ENCODE measurements around the gene DNMT1. TPM values are rescaled to one million over a fixed set of nuclear protein-coding genes. Genes with fewer than 3 reads are reported as not detected.
"Not testable (repeated sequence)": the region's sequence is repeated elsewhere in the genome, so short reads cannot be mapped to it uniquely, and the experiment has no call there.

Gene DNMT1
- polyA plus RNA-seq, 1 donor (not counting 4 experiments of a cell fraction or from before 2014, with no cell fraction given) = 52.0 TPM

- Histone ChIP-seq H3K36me3 (ENCODE audit: control insufficient read depth in 2 of 2, extremely low read depth in 1 of 2, insufficient read depth in 2 of 2, low read length in 2 of 2) (peaks cover 18 to 26% of the 10 kb centered on the region in 2 experiments), H3K4me3 (ENCODE audit: control insufficient read depth in 2 of 3, extremely low read depth in 1 of 3, insufficient read depth in 2 of 3, low read depth in 1 of 3, low read length in 3 of 3) (no peak overlapping the region)
- no peak for TF ChIP-seq CTCF (optimal IDR thresholded peaks at IDR 0.05 in 1 of 3, IDR thresholded peaks at IDR 0.05 in 1 of 3, conservative IDR thresholded peaks at IDR 0.05 in 1 of 3; ENCODE audit: extremely low read depth in 1 of 3, insufficient read depth in 2 of 3, low read length in 3 of 3)
- TF ChIP-seq EZH2 (IDR thresholded peaks at IDR 0.05; ENCODE audit: low read length) = no peak
Observed at GRCh38 chr19:10167459-10167858, 27.3 kb downstream of the DNMT1 start.

GRCh38 chr19:10166501-10166900, 28.3 kb downstream of the DNMT1 start:
- H3K9me3 ChIP-seq (ENCODE audit: control insufficient read depth, low read depth, low read length); H3K27ac ChIP-seq (ENCODE audit: control insufficient read depth, insufficient read depth, low read length); H3K79me2 ChIP-seq (ENCODE audit: control insufficient read depth, insufficient read depth, low read length); H2AFZ ChIP-seq (ENCODE audit: control insufficient read depth, low read length); dilution Hi-C loops (cut with MboI; ENCODE audit: extremely low pct_ligation_motif_present, low sequenced_read_pairs); H3K9ac ChIP-seq (ENCODE audit: control insufficient read depth, extremely low read depth, insufficient read depth, low read length); H3K9me1 ChIP-seq (ENCODE audit: control insufficient read depth, extremely low read depth, insufficient read depth, low read length); FAIRE-seq; H3K4me3 ChIP-seq (ENCODE audit: control insufficient read depth in 2 of 3, extremely low read depth in 1 of 3, insufficient read depth in 2 of 3, low read depth in 1 of 3, low read length in 3 of 3); DNase-seq (ENCODE audit: low read depth, low spot score); H3K27me3 ChIP-seq (ENCODE audit: control insufficient read depth, extremely low read depth, insufficient read depth, low read length); H3K4me1 ChIP-seq (ENCODE audit: control insufficient read depth, extremely low read depth, insufficient read depth, low read length); H4K20me1 ChIP-seq (ENCODE audit: control insufficient read depth, extremely low read depth, insufficient read depth, low read length); H3K4me2 ChIP-seq (ENCODE audit: control insufficient read depth, extremely low read depth, insufficient read depth, low read depth, low read length): not testable (repeated sequence)
- peaks cover 17 to 27% of the 10 kb centered on the region in 2 experiments for H3K36me3 ChIP-seq (ENCODE audit: control insufficient read depth in 2 of 2, extremely low read depth in 1 of 2, insufficient read depth in 2 of 2, low read length in 2 of 2)

More at GRCh38 chr19:10167459-10167858, 27.3 kb downstream of the DNMT1 start:
- Histone ChIP-seq H3K9me3 (ENCODE audit: control insufficient read depth, low read depth, low read length) (no peaks in the 10 kb centered on the region), H3K27me3 (ENCODE audit: control insufficient read depth, extremely low read depth, insufficient read depth, low read length) (no peaks in the 10 kb centered on the region), H3K4me1 (ENCODE audit: control insufficient read depth, extremely low read depth, insufficient read depth, low read length) (no peaks in the 10 kb centered on the region), H3K27ac (ENCODE audit: control insufficient read depth, insufficient read depth, low read length) (no peak overlapping the region), H3K9me1 (ENCODE audit: control insufficient read depth, extremely low read depth, insufficient read depth, low read length) (no peaks in the 10 kb centered on the region), H3K9ac (ENCODE audit: control insufficient read depth, extremely low read depth, insufficient read depth, low read length) (no peak overlapping the region), H3K4me2 (ENCODE audit: control insufficient read depth, extremely low read depth, insufficient read depth, low read depth, low read length) (no peak overlapping the region), H3K79me2 (ENCODE audit: control insufficient read depth, insufficient read depth, low read length) (no peaks in the 10 kb centered on the region), H4K20me1 (ENCODE audit: control insufficient read depth, extremely low read depth, insufficient read depth, low read length) (no peaks in the 10 kb centered on the region), H2AFZ (ENCODE audit: control insufficient read depth, low read length) (no peak overlapping the region)
- dilution Hi-C loops (cut with MboI; ENCODE audit: extremely low pct_ligation_motif_present, low sequenced_read_pairs) = no loop called here
- DNase-seq (ENCODE audit: low read depth, low spot score) (no peak), FAIRE-seq (no peak)

- H3K36me3 ChIP-seq (ENCODE audit: control insufficient read depth in 2 of 2, extremely low read depth in 1 of 2, insufficient read depth in 2 of 2, low read length in 2 of 2) = peaks cover 19 to 27% of the 10 kb centered on the region in 2 experiments
- no peak overlapping the region for H3K9ac ChIP-seq (ENCODE audit: control insufficient read depth, extremely low read depth, insufficient read depth, low read length)
- no peak for DNase-seq (ENCODE audit: low read depth, low spot score)
Observed at GRCh38 chr19:10166046-10166445, 28.7 kb downstream of the DNMT1 start.

More at GRCh38 chr19:10166046-10166445, 28.7 kb downstream of the DNMT1 start:
- dilution Hi-C loops (cut with MboI; ENCODE audit: extremely low pct_ligation_motif_present, low sequenced_read_pairs) = no loop called here
- FAIRE-seq = no peak
- H2AFZ ChIP-seq (ENCODE audit: control insufficient read depth, low read length) = no peak overlapping the region
- no peaks in the 10 kb centered on the region for H3K27me3 ChIP-seq (ENCODE audit: control insufficient read depth, extremely low read depth, insufficient read depth, low read length)
- no peak overlapping the region for H3K4me3 ChIP-seq (ENCODE audit: control insufficient read depth in 2 of 3, extremely low read depth in 1 of 3, insufficient read depth in 2 of 3, low read depth in 1 of 3, low read length in 3 of 3)
- H3K27ac ChIP-seq (ENCODE audit: control insufficient read depth, insufficient read depth, low read length) = no peak overlapping the region
- no peak overlapping the region for H3K4me2 ChIP-seq (ENCODE audit: control insufficient read depth, extremely low read depth, insufficient read depth, low read depth, low read length)
- no peaks in the 10 kb centered on the region for H3K79me2 ChIP-seq (ENCODE audit: control insufficient read depth, insufficient read depth, low read length)
- H3K9me3 ChIP-seq (ENCODE audit: control insufficient read depth, low read depth, low read length) = no peaks in the 10 kb centered on the region
- TF ChIP-seq EZH2 (IDR thresholded peaks at IDR 0.05; ENCODE audit: low read length) (no peak), CTCF (optimal IDR thresholded peaks at IDR 0.05 in 1 of 3, IDR thresholded peaks at IDR 0.05 in 1 of 3, conservative IDR thresholded peaks at IDR 0.05 in 1 of 3; ENCODE audit: extremely low read depth in 1 of 3, insufficient read depth in 2 of 3, low read length in 3 of 3) (no peak)
- no peaks in the 10 kb centered on the region for H4K20me1 ChIP-seq (ENCODE audit: control insufficient read depth, extremely low read depth, insufficient read depth, low read length)
- no peaks in the 10 kb centered on the region for H3K4me1 ChIP-seq (ENCODE audit: control insufficient read depth, extremely low read depth, insufficient read depth, low read length)
- no peaks in the 10 kb centered on the region for H3K9me1 ChIP-seq (ENCODE audit: control insufficient read depth, extremely low read depth, insufficient read depth, low read length)
